Ovary (tissue), 9 donors: ENCODE measurements around the gene FAR2. TPM values are rescaled to one million over a fixed set of nuclear protein-coding genes. Genes with fewer than 3 reads are reported as not detected.

Experiments used
- DNase-seq, 5 donors: peaks; one replicate each; pipeline ENCODE4 v3.0.0-alpha.2; 2019 to 2020
- H3K27ac ChIP-seq, 2 donors: fragments of 200-600 bp; one replicate each; pipeline versions ENCODE4 v1.5.1 to v1.8.0; 2019 to 2022
- H3K27me3 ChIP-seq: fragments of 200-600 bp; one replicate; pipeline ENCODE4 v1.8.0; 2022
- H3K36me3 ChIP-seq: fragments of 200-600 bp; sonication (generic); one replicate; pipeline ENCODE4 v1.5.1; 2019
- H3K4me1 ChIP-seq: one replicate; pipeline ENCODE4 v1.8.1; 2013; ENCODE audit warnings: mild to moderate bottlenecking, moderate library complexity; ENCODE audit not compliant: insufficient read depth
- H3K4me3 ChIP-seq: fragments of 200-600 bp; sonication (generic); one replicate; pipeline ENCODE4 v1.5.1; 2017
- H3K9me3 ChIP-seq, 2 donors: fragments of 200-600 bp in 1 of 2; sonication (generic) in 1 of 2; one replicate each; pipeline versions ENCODE4 v1.5.1 to v1.8.1; 2013 to 2019; ENCODE audit warnings: mild to moderate bottlenecking in 1 of 2, moderate library complexity in 1 of 2
- EP300 ChIP-seq: sonication (generic); formaldehyde crosslinking; IDR thresholded peaks from one replicate; pipeline ENCODE4 v1.6.1; 2017; ENCODE audit warnings: antibody characterized with exemption
- POLR2A ChIP-seq: fragments of 450-650 bp; IDR thresholded peaks from one replicate; pipeline ENCODE4 v1.6.1; 2017; ENCODE audit warnings: antibody characterized with exemption, mild to moderate bottlenecking, moderate library complexity
- WGBS, 3 donors: extraction: QIAGEN DNeasy Blood & Tissue Kit in 1 of 3; methylation state at CpG; one replicate each; pipeline versions ENCODE4 v1.1.5 to v1.1.7; 2013 to 2017; 5-methylcytosine and 5-hydroxymethylcytosine counted together
- intact Hi-C, 4 donors: fragments of 100-400 bp; cut with DNase I; formaldehyde crosslinking; loops; one replicate each; pipeline versions ENCODE4 v1.11.0 to v1.15.1; 2022 to 2023
- polyA plus RNA-seq, 2 donors: library from polyadenylated mRNA; stranded (reverse); fragments of 200-250 nt in 1 of 2; fragments of 350-450 nt in 1 of 2; fragmentation: Illumina TruSeq in 1 of 2; extraction: RNeasy Lipid Tissue Mini Kit (QIAGEN cat#74804) in 1 of 2; gene quantifications; one replicate each; pipeline ENCODE4 v1.2.3, GENCODE V29; 2013 to 2014
- total RNA-seq, 7 donors: library from RNA; depleted of rRNA in 2 of 7; stranded (reverse); fragments of >200 nt in 2 of 7; fragmentation: NEBNext Ultra II Directional in 3 of 7; extraction: Animal tissue kit (Norgen Biotek cat#: 25700) in 3 of 7; gene quantifications; one replicate each; pipeline versions ENCODE4 v1.1.0 to v1.2.4, GENCODE V29; 2016 to 2023
- TF ChIP-seq, protein P1 (sequence below), 3 donors: fragments of 450-650 bp in 2 of 3; fragments of 200-600 bp in 1 of 3; IDR thresholded peaks; one replicate each; pipeline versions ENCODE4 v1.5.1 to v1.8.0; 2016 to 2022; ENCODE audit warnings: antibody characterized with exemption in 3 of 3, mild to moderate bottlenecking in 1 of 3
- donor health status: DM: no; HTN: no; CAD: no; lungs with moderate emphysema.
- donor health status: DM: no; HTN: no; CAD: no.
- donor health status: Bipolar disorder and iron deficiency.
- donor health status: DM: yes; HTN: yes; CAD: no.
- donor health status: DM: no; HTN: no; CAD: no.
- donor health status: DM: yes; HTN: yes; CAD: no.

The FAR2 gene
- total and polyA plus RNA-seq, 9 donors = 0.41 to 5.3 (median 1.5) TPM

DNA sequence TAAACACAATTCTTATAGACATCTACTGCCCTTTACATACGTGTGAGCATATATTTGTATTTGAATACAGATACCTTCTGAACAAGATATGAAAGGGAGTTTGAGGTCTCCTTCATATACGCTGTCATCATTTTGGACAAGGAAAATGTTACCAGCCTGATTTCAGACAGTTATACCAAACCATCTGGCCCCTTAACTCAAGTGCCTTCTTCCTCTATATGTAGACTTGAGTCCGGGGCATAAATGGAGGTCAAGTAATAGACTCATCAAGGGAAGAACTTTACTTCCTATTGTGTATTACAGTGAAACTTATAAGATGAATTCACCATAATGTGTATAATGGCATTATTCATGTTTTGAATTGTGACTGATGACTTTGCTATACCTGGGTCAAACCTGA lies 52.2 kb downstream of the FAR2 start:
- WGBS, 3 donors = 61 to 80% (median 73%) methylated on average over 3 of the region's 3 CpGs
- no peaks in the 10 kb centered on the region for H3K9me3 ChIP-seq
- no peaks in the 10 kb centered on the region for H3K27me3 ChIP-seq
- DNase-seq = no peak
- no peaks in the 10 kb centered on the region for H3K36me3 ChIP-seq
- no peaks in the 10 kb centered on the region for H3K4me1 ChIP-seq
- intact Hi-C loops = no loop called here
- H3K4me3 ChIP-seq = no peak overlapping the region
- no peak for TF ChIP-seq POLR2A
- TF ChIP-seq EP300 = no peak
- TF ChIP-seq, protein P1, sequence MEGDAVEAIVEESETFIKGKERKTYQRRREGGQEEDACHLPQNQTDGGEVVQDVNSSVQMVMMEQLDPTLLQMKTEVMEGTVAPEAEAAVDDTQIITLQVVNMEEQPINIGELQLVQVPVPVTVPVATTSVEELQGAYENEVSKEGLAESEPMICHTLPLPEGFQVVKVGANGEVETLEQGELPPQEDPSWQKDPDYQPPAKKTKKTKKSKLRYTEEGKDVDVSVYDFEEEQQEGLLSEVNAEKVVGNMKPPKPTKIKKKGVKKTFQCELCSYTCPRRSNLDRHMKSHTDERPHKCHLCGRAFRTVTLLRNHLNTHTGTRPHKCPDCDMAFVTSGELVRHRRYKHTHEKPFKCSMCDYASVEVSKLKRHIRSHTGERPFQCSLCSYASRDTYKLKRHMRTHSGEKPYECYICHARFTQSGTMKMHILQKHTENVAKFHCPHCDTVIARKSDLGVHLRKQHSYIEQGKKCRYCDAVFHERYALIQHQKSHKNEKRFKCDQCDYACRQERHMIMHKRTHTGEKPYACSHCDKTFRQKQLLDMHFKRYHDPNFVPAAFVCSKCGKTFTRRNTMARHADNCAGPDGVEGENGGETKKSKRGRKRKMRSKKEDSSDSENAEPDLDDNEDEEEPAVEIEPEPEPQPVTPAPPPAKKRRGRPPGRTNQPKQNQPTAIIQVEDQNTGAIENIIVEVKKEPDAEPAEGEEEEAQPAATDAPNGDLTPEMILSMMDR (IDR thresholded peaks at IDR 0.05) = no peak
- no peak overlapping the region for H3K27ac ChIP-seq

DNA sequence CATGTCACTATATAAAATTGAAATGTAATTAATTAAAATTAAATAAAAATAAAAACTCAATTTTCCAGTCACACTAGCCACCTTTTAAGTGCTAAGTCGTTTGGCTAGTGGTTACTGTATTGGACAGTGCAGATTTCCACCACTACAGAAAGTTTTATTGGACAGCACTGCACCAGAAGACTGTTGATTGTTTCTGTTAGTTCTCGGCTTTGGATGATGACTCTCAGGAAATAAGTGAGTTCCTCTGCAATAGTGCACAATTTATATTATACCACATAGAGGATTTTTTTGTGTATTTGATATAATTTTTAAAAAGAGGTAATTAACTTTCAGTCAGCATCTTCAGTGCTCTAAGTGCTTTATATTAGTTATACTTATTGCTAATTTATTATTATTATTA lies 52.7 kb downstream of the FAR2 start:
- H3K27ac ChIP-seq = no peak overlapping the region
- no peaks in the 10 kb centered on the region for H3K9me3 ChIP-seq
- TF ChIP-seq, protein P1 (IDR thresholded peaks at IDR 0.05) = no peak
- TF ChIP-seq EP300 = no peak
- no peak for TF ChIP-seq POLR2A
- 57 to 69% (median 57%) methylated on average over 2 of the region's 2 CpGs for WGBS, 3 donors
- H3K4me3 ChIP-seq = no peak overlapping the region
- intact Hi-C loops = no loop called here
- H3K36me3 ChIP-seq = no peaks in the 10 kb centered on the region
- H3K27me3 ChIP-seq = no peaks in the 10 kb centered on the region
- DNase-seq = no peak
- no peaks in the 10 kb centered on the region for H3K4me1 ChIP-seq

DNA sequence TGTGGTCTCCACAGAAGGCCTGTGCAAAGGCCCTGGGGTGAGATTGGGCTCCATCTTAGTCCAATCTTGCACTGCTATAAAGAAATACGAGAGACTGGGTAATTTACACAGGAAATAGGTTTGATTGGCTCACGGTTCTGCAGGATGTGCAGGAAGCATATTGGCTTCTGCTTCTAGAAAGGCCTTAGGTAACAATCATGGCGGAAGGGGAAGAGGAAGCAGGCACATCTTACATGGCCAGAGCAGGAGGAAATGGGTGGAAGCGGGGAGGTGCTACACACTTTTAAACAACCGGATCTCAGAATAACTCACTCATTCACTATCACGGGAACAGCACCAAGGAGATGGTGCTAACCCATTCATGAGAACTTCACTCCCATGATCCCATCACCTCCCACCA lies 55.4 kb downstream of the FAR2 start:
- Histone ChIP-seq H3K36me3 (no peaks in the 10 kb centered on the region), H3K27ac (no peak overlapping the region), H3K9me3 (no peaks in the 10 kb centered on the region), H3K27me3 (no peaks in the 10 kb centered on the region), H3K4me1 (no peaks in the 10 kb centered on the region), H3K4me3 (no peak overlapping the region)
- TF ChIP-seq, protein P1 (IDR thresholded peaks at IDR 0.05) = no peak
- no peak for TF ChIP-seq EP300
- no peak for TF ChIP-seq POLR2A
- intact Hi-C loops = no loop called here
- no peak for DNase-seq
- 92 to 96% (median 93%) methylated on average over 6 of the region's 6 CpGs for WGBS, 3 donors

DNA sequence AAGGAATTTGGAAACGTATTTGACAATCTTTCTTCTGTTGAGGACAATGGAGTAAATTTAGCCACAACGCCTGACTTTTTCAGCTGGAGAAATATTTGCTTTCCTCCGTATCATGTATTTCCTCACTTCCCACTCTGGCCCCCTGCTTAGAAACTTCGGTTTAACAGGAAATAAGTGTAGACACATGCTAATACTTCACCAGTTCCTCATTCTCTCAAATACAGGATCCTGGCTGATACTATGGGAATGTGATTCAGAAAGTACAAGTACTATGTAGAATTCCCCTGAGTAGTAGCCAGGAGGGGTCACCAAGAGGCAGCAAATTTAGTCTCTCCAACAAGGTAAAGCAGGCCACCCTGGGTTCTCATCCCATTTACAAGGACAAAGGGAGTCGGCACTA lies 58.0 kb downstream of the FAR2 start:
- TF ChIP-seq, protein P1 (IDR thresholded peaks at IDR 0.05) = no peak
- TF ChIP-seq POLR2A = no peak
- no peak for TF ChIP-seq EP300
- no peaks in the 10 kb centered on the region for H3K27me3 ChIP-seq
- WGBS, 3 donors = 76 to 77% (median 76%) methylated on average over 5 of the region's 5 CpGs
- no peaks in the 10 kb centered on the region for H3K4me1 ChIP-seq
- no peak overlapping the region for H3K4me3 ChIP-seq
- no peak overlapping the region for H3K27ac ChIP-seq
- no peaks in the 10 kb centered on the region for H3K36me3 ChIP-seq
- no peak for DNase-seq
- no peaks in the 10 kb centered on the region for H3K9me3 ChIP-seq
- intact Hi-C loops = no loop called here

DNA sequence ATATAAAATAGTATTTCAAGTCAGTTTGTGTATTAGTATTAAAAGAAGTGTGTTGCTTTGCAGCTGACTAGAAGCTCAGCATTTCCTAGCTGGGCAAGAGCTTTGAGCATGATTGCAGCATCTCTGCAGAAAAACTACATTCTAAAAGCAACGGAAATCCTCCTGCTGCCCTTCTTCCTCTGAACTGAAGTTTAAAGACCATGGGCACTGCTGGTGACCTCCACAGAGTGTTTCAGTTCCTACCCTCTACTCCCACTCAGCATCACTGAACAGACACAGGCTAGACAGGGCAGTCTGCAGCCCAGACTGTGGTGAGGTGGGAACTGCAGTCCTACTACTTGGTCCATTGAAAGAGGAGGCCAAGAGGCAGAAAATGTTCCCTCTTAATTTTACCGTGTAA lies 59.0 kb downstream of the FAR2 start:
- intact Hi-C loops = no loop called here
- H3K27me3 ChIP-seq = no peaks in the 10 kb centered on the region
- no peaks in the 10 kb centered on the region for H3K9me3 ChIP-seq
- WGBS, 3 donors = 62 to 79% (median 75%) methylated on average over 2 of the region's 2 CpGs
- TF ChIP-seq EP300 (no peak), POLR2A (no peak)
- no peak overlapping the region for H3K4me3 ChIP-seq
- H3K36me3 ChIP-seq = no peaks in the 10 kb centered on the region
- no peak for DNase-seq
- H3K27ac ChIP-seq = no peak overlapping the region
- H3K4me1 ChIP-seq = no peaks in the 10 kb centered on the region
